GM18499 (cell line): ENCODE measurements around the gene UBE2J1.
"Not testable (repeated sequence)": the region's sequence is repeated elsewhere in the genome, so short reads cannot be mapped to it uniquely, and the experiment has no call there.

Source experiments
- ATAC-seq: cut with Tn5 transposase; IDR thresholded peaks from one replicate; pipeline ENCODE4 v1.9.1; 2021; ENCODE audit warnings: moderate number of reproducible peaks; ENCODE audit not compliant: insufficient read depth, unreplicated experiment

Gene UBE2J1

DNA sequence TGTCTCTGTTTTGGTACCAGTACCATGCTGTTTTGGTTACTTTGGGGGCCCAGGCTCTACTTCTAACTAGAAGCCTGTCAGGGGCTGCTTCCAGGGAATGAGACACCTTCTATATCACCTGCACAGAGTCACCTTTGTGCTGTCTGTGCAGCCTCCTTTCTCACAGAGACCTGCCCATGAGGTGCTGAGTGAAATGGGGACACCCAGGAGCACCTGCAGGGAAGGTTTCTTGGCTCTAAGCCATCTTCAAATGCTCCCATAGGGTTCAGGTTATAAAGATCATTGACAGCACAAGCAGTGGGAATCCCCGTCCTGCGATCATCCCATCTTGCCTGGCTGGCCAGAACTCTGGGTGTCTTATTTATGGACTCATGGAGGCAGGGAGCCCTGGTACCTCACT is 56.5 kb downstream of the UBE2J1 start:
- no peak for ATAC-seq

DNA sequence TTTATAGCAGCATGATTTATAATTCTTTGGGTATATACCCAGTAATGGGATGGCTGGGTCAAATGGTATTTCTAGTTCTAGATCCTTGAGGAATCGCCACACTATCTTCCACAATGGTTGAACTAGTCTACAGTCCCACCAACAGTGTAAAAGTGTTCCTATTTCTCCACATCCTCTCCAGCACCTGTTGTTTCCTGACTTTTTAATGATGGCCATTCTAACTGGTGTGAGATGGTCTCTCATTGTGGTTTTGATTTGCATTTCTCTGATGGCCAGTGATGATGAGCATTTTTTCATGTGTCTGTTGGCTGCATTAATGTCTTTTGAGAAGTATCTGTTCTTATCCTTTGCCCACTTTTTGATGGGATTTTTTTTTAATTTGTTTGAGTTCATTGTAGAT is 57.4 kb downstream of the UBE2J1 start:
- ATAC-seq, result not testable (repeated sequence)

GRCh38 chr6:89291256-89291819 is 61.2 kb downstream of the UBE2J1 start:
- ATAC-seq, result no peak

DNA sequence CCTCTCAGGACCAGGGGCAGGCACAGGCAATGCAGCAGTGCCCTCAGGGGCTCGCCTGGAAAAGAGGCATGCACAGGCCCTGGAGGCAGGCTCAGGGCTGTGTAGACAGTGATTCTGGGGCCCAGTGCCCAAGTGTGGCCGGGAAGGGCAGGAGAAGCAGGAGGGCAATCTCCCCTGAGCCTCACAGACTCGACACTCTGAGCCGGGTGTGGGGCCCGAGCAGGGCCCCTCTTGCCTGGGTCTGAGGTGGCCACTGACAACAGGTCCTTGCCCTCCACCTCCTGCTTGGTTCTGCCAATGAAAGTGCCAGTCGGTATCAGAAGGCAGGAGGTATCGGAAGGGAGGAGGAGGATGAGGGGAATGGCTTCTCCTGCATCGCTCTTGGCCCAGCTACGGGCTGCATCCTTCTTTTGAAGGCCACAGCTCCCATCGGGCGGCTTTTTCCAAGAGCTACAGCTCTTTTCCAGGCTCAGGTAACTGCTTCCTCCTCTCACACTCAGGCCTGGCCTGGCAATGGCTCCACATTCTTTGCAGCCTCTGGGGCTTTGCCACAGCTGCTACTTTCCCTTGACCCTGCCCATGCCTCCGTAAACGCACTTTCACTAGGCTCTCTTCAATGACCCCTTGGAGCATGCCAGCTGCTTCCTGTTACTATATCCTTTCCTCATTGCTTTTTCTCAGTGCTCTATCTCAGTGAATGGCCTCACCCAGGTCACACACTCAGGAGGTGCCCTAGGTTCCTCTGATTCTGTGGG is 61.9 kb downstream of the UBE2J1 start:
- ATAC-seq, result no peak

DNA sequence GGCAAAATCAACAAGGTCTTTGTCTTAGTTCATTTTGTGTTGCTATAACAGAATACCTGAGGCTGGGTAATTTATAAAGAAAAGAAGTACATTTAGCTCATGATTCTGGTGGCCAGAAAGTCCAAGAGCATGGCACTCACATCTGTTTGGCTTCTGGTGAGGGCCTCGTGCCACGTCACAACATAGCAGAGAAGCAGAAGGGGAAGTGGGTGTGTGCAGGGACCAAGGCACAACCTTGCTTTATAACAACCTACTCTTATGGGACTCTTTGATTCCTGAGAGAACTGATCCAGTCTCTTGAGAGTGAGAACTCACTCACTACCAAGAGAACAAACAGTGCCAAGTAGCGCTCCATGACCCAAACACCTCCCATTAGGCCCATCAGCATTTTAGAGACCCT is 62.8 kb downstream of the UBE2J1 start:
- ATAC-seq, result no peak

DNA sequence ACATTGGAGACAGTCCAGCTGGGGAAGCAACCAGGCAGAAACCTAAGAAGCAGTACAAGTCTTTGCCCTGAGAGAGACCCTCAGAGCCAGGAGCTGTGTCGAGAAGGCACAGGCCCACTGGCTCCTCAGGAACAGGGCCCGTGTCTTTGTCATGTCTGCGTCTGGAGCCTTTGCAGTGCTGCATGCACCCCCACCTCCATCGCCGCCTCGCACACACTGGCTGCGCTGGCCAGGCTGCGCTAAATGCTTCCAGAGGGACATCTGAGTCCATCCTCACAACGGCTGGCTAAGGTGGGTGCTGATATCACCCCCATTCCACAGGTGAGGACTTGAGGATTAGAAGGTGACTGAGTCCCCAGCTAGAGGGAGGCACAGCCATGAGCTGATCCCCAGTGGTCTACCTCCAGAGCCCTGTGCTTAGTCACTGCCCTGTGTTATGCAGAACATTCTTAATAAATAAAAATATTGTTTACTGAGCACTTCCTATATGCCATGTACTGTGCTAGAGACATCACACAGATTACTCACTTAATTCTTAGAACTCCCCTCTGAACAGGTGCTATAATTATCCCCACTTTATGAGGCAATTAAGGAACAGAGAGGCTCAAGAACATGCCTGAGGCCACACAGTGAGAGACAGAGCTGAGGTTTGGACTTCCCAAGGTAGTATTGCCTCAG is 65.0 kb downstream of the UBE2J1 start:
- ATAC-seq, result no peak

GRCh38 chr6:89286516-89286915 is 66.0 kb downstream of the UBE2J1 start:
- no peak for ATAC-seq

DNA sequence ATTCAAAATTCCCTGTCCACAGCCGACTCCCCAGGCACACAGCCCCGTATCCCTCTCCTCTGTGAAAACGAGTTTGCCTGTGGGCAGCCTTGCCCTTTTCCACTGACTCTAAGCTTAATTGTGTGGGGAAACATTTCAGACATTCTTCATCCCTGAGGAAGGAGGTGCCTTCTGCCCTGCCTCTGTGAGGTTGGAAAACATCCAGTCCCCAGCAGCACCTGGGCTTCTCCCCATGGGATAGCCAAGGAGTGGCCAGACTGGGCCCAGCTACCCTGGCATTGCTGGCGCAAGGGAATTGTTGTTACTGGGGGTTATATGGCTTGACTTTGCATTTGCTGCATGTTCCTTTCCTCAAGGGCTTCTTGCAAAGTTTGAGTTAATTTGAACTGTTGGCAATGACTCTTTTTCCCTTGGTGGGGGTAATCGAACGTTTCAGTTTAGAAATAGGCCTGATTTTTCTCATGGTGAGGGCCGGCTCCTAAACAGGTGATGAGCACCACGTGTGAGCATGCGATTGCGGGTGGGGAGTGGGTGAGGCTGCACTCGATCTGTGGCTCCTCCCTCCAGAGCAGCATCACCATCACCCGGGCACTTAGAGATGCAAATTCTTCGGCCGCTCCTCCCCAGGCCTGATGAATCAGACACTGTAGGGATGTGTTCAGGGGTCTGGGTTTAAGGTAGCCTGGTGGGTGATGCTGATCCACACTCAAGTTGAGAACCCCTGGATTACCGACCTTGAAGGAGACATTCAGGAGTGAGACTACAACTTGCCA is 67.4 kb downstream of the UBE2J1 start:
- ATAC-seq, result no peak

- no peak for ATAC-seq
Observed at GRCh38 chr6:89284081-89284480, 68.4 kb downstream of the UBE2J1 start.

DNA sequence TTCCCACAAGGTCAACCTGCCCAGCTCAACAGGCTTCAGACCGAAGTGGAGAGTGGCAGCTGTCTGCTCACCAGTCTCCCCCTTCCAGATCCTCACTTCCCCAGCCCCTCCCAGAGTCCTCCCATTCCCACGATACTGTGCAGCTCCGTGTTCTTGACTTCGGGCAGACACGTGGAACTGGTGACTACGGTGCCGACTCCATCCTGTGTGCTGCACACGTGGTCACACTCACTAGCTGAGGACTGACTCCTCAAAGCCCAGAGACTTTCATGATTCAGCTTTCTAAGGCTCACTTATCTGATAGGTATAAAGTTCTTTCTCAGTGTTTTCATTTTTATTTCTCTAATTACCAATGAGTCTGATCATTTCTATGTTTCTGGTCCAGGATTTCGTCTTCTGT is 69.8 kb downstream of the UBE2J1 start:
- ATAC-seq, result no peak

GRCh38 chr6:89281779-89282246 is 70.7 kb downstream of the UBE2J1 start:
- ATAC-seq, result peak; percentile 90

GRCh38 chr6:89278956-89279355 is 73.6 kb downstream of the UBE2J1 start:
- no peak for ATAC-seq
